ENCODE results near the gene CST11.
"Not testable (repeated sequence)": the region's sequence is repeated elsewhere in the genome, so short reads cannot be mapped to it uniquely, and the experiment has no call there.

Gene CST11, protein sequence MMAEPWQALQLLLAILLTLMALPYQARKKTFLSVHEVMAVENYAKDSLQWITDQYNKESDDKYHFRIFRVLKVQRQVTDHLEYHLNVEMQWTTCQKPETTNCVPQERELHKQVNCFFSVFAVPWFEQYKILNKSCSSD

DNA sequence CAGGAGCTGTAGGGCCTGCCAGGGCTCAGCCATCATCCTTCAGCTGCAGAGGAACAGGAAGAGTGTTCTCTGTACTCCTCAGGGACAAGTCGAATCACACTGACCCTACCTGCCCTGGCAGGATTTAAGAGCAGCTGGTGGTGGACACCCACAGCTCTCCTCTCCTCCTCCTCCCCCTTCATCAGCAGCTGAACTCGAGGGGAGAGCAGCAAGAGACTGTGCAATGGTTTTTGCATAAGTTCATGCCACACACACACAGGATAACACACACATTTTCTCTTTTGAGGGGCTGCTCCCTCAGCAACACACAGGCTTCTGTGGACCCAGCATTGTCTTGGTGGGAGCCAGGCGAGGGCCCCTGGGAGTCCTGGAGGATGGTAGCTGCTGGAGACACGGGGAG, at the start of gene CST11:
TSS of gene CST11 (minus strand) at position 101 of the 400 bp plus-strand sequence. CDS start at position 36, 65 bp downstream.
- DNase-seq, result no peak

DNA sequence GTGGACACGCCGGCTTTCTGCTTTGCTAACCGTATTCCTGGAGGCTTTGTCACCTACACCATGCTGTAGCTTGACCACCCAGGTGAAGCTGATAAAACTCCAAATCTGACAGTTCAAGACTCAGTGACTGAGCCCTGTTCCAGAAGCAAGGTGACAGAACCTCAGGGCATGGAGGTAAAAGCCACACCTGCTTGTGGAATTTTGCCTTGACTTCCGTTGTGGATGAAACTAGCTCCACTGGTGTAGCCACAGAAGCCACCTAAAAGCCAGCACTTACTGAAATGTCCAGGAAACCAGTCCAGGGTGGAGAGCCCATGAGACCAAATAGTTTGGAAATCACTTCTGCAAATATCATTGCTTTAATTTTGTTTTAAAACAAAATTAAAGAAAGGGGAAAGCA, 49.2 kb upstream of the CST11 start:
- DNase-seq, result no peak

DNA sequence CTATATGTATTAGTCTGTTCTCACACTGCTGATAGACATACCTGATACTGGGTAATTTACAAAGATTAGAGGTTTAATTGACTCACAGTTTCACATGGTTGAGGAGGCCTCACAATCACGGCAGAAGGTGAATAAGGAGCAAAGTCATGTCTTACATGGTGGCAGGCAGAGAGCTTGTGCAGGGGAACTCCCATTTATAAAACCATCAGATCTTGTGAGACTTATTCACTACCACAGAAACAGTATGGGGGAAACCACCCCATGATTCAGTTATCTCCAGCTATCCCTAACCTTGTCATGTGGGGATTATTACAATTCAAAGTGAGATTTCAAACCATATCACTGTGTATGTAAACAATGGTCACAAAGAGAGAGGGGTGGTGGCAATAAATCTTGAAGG, 44.9 kb upstream of the CST11 start:
- DNase-seq, result no peak

DNA sequence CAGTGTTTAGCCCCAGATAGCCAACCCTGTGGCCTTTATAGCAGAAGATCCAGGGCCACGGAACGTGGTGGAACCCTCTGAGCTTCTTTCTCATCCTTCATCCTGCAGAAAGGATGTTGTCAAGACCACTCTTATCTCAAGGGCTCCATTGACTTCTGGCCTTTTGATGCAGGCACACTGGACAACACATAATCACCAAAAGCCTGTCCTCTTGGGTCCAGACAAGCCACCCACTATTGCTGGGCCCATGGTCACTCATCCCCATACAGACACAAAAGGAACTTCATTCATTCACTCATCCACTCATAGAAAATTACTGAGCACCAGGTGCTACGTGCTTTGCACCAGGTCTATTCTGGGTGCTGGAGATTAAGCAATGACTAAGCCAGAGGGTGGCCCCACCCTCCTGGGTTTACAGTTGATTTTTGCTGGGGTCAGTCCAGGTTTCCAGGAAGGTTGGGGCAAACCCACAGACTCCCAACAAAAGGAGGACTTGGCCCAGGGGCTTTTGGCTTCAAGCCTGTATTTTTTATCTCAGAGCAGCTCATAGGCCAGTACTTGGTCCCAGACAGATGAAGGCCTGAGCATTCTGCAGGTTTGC, 40.6 kb upstream of the CST11 start:
- DNase-seq, result no peak

DNA sequence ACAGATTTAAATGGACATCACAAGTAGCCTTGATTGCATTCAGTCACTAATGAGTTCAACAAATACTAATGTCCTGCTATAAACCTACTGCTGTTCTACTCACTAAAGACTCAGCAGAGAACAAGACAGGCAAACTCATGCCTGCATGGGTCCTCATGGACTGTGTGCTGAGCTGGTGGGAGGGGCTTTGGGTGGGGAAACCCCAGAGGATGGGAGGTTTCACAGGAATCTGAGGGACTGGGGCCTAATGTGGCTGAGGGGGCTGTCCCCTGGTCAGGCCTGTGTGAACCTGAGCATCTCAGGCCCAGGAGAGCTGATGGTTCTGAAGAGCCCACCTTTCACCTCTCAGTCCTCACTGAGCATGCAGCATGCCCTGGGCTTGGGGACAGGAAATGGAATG, 39.6 kb upstream of the CST11 start:
- DNase-seq, result no peak

DNA sequence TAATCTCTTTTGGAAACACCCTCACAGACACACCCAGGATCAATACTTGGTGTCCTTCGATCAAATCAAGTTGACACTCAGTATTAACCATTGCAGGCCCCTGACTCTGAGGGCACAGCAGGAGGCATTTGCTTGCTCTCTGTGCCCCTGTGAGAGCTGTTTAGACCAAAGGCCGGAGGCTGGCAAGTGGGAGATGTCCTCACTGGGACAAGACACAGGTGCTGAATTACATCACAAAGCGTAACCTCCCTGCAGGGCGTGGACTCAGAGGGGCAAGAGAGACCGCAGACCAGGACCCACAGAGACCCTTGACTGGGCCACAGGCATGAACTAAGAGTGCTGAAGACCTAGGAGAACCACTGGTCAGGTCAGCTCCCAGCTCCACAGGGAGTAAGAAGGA, 38.1 kb upstream of the CST11 start, which contains the start of gene CST8:
TSS of gene CST8 (plus strand) at position 301 of the 400 bp plus-strand sequence. CDS start 551 bp downstream, outside the sequence.
- no peak for DNase-seq

DNA sequence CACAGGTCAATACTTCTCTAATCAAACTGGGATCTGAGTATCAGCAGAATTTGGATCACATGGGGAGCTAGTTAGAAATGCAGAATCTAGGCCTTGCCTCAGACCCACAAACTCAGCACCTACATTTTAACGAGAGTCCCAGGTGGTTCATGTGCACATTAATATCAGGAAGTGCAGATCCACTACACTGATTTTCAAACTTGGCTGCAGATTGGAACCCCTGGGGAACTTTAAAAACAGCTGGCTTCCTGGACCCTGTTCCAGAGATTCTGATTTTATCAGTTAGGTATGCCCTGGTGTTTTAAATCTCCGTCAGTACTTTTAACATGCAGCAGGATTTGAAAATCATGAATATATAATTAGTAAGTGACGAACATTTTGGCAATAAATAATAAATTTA, 36.3 kb upstream of the CST11 start:
- no peak for DNase-seq

DNA sequence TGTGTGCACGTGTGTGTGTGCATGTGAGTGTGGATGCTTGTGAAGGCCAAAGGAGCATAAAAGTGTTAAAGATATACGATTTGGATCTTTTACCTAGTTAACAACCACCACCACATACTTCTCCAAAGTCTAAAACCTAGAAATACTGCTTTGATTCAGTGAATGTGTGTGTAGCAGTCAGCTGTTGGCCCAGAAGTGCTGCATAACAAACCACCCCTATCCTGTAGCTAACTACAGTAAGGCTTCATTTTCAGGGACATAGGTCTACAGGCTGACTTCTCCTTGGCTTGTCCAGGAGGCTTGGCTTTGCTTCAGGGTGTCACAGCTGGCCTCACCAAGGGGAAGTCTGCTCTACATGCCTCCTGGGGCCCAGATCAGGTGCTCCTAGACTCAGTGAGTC, 35.8 kb upstream of the CST11 start:
- no peak for DNase-seq

DNA sequence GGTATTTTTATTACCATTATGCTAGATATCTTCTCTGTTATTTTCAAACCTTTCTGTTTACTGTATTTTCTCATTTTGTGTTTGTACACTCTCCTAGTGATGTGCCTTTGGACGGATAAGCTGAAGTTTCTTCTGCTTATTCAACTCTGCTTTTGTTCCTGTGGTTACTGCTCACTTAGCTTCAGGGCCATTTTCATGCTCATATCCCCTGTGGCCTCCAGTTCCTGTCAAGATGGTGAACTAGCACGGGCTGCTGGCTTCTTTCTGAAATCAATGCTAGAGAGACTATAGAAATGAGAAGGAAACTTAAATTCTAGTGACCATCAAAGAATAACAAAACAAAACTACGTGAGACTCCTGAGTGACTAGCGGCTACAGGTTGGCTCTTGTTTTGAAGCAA, 31.4 kb upstream of the CST11 start:
- no peak for DNase-seq

DNA sequence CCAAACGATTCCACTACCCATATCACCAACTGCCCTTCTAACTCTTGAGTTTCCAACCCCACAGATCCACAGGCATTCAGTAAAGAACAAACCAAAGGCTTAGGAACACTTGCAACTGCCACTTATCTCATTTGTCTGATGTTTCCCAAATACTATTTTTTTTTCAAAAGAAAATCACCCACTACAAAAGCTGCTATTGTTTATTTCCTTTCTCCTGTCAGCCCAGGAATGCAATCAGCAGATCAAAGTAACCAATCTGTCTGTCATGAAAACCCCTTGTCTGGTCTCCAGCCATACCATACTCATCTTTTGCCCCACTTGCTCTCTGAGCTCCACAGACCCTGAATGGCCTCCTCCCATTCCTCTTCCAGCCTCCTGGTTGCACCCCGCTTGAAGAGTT, 29.5 kb upstream of the CST11 start:
- DNase-seq, result no peak

DNA sequence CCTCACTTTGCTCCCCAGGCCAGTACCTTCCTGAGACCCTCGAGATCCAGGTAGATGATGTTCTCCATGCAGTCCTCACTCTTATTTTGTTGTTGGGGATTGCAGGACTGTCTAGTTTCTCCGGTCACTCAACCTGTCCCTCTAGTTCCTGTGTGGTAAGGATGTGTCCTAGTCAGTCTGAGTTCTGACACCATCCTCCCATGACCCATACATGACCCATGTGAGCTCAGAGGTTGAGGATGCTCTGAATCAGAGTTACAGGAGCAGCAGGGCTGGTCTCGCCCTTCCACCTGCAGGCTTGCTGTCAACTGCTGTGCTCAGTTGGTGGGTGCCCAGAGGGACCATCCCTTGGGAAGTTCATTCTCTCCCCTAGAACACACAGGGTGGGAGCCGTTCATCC, 26.4 kb upstream of the CST11 start:
- DNase-seq, result no peak

DNA sequence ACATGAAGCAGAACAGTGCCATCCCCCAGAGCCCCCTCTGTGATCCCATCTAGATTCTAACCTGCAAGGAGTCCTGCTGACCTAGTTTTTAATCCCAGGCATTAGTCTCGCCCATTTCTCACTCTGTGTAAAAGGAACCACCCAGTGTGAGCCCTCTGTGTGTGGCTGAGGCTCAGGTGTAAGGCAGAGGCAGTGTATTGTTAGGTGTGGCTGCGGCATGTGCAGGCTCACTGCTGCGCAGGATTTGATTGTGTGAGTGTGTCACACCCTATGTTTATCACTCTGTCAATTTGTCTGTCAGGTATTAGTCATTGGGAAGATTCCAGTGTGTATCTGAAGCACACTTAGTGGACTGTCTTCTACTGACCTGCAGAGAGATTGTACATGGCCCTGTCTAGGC, 24.5 kb upstream of the CST11 start:
- no peak for DNase-seq

DNA sequence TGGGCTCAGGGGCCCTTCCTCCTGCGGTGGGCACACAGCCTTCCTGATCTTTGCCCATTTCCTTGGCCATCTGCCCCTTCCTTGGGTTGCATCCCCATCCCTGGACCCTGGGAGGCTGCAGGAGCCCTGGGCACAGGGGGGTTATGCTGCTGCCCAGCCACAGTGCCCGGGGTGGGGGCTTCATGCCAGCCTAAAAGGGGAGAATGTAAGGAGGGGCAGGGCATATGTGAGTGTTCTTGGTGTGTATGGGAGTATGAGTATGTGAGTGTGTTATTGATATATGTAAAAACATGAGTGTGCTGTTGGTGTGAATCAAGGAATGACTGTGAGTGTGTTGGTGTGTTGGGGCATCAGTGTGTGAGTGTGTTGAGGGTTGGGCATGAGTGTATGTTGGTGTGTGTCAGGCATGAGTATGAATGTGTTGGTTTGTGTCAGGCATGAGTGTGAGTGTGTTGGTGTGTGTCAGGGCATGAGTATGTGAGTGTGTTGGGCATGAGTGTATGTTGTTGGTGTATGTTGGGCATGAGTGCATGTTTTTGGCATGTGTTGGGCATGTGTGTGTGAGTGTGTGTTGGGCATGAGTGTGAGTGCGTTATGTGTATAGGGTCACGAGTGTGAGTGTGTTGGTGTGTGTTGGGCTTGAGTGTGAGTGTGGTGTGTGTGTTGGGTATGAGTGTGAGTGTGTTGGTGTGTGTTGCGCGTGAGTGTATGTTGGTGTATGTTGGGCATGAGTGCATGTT, 23.5 kb upstream of the CST11 start:
- DNase-seq, result no peak

DNA sequence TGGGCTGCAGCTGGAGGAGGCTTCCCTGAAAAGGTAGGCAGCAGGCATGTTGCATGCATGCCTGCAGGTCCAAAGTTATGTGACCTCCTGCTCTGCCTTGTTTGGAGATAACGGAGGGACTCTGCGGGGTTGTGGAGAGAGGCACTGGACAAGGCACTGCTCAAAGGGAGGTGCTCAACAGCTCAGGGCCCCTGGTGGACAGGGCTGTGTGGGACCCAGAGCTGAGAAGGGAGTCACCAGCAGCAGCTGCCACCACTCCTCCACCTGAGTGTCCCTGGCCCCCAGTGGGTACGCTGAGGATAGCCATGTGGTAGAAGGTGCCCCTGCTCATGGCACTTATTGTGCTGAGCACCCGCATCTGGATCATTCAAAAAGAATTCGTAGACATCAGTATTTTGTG, 22.7 kb upstream of the CST11 start:
- DNase-seq, result no peak

DNA sequence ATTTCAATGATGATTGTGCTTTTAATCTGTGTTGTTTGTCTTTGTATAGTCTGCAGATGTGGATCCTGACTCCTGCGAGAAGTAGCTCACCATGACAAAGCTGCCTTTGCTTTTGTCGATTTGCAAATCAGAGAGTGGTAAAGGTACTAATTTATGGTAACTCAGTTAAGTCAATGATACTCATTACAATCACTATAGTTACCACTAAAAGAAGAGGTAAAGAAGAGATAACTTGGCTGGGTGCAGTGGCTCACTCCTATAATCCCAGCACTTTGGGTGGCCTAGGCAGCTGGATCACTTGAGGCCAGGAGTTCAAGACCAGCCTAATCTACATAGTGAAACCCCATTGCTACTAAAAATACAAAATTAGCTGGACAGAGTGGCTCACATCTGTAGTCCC, 20.6 kb upstream of the CST11 start:
- DNase-seq, result not testable (repeated sequence)

DNA sequence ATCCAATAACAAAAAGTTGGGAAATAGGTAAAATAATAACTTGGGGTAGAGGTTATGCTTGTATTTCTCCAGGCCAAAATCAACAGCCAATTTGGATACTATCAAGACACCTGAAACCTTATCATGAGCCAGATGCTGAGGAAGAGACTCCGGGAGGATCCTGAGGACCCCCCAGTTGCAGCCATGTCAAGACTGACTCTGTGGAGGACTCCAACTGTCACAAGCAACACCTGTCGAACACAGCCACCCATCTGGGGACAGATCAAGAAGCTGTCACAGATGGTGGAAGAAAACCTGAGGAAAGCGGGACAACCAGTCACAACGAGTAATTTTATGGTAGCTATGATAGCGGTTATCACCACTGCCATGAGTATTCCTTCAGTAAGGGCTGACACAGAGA, 19.6 kb upstream of the CST11 start:
- not testable (repeated sequence) for DNase-seq

DNA sequence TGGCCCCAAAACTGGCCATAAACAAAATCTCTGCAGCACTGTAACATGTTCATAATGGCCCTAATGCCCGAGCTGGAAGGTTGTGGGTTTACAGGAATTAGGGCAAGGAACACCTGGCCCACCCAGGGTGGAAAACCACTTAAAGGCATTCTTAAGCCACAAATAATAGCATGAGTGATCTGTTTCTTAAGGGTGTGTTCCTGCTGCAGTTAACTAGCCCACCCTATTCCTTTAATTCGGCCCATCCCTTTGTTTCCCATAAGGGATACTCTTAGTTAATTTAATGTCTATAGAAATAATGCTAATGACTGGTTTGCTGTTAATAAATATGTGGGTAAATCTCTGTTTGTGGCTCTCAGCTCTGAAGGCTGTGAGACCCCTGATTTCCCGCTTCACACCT, 14.3 kb upstream of the CST11 start:
- not testable (repeated sequence) for DNase-seq

DNA sequence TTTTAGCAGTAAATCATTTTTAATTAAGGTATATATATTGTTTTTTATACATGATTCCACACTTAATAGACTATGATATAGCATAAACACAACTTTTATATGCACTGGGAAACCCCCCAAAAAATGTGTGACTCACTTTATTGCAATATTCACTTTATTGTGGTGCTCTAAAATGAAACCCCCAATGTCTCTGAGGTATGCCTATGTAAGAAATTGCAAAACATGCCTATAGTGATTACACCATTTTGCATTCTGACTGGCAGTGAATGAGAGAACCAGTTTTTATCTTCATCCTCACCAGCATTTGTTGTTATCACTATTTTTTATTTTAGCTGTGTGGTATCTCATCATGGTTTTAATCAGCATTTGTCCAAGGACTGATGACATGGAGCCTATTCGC, 8.5 kb upstream of the CST11 start:
- no peak for DNase-seq

DNA sequence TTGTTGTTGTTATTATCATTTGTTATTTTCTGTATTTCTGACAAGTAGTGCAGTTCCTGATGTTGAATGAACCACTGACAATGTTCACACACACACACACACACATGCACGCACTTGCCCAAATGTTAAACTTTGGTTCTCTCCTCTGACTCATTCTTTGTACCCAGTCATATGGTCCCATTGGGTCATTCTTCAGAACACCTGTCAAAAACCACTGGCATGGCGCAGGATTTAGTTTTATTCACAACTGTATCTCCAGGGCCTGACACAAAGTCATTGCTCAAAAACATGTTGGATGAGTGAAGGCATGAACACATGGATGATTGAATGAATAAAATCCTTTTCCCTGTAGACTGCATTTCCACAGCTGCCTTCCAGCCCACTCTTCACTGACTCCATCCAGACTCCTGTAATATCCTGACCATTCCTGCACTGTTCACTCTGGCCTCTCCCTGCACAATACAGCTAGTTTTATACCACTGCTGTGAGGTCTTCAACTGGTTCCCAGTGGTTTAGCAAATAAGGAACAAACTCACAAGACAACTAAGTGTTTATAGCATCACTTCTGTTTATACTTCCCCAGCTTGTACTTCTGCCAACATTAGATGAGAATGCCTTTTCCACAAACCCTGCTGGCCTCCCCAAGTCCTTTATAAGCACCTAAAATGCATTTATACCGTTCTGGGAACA, 6.9 kb upstream of the CST11 start:
- no peak for DNase-seq

DNA sequence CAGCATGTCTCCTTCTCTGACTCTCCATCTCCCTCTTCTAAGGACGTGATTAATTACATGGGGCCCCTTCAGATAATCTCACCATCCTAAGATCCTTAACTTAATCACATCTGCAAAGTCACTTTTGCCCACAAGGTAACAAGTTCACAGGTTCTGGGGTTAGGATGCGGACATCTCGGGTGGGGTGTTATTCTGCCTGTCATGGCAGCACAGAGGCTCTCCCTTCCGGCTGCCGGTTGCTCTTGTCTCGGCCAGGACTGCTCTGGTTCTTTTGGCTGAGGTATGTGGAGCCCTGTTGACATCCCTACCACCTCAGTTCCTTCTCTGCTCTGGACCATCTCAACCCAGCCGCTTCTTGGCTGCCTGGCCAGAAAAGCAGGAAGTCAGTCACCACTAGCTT, 4.2 kb upstream of the CST11 start:
- no peak for DNase-seq

DNA sequence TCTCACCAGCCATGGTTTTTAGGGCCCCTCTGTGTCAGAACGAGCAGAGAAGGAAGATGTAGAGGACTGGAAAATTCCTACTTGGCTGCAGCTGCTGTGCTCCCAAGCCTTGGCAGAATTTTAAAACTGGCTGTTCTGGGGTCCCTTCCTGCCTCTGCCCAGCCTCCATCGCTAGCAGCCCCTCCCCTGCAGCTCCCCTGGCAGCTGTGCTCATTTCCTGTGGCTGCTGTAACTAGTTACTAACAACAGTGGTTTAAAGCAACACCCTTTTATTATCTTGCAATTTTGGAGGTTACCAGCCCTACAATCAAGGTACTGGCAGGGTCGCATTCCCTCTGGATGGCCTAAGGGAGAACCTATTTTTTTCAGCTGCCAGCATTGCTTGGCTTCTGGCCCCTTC, 3.7 kb upstream of the CST11 start:
- no peak for DNase-seq

DNA sequence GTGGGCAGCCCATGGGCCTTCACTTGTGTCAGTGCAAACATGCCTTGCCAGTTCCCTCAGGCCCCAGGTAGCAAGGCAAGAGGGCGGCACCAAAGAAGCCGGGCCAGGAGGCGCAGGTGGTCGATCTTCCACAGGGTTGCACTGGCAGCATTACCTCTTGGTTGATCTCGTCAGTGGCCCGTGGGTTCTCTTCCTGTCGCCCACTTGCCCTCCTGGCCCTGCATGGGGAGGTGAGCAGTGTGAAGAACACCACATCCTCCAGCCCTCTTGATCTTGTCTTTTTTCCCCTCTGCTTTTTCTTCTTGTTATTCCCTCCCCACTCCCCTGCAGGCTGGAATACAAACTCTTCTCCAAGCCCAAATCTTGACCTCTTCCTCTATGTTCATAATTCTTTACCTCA, 3.0 kb upstream of the CST11 start:
- no peak for DNase-seq

DNA sequence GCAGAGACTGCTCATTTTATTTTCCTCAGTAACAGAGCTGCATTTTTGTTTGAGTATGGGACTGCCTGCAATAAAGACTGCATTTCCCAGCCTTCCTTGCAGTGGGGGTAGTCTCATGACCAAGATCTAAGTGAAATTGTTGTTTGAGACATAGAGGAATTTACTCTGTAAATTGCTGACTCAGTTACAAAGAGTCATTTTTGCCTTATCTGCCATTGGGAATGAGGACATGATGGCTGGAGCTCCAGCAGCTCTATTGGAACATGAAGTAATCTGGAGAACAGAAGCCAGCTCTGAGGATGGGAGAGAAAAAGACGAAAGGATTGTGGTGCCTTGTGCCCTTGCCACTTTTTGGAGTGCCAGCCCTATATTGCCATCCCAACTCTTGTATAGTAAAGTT, 2.1 kb upstream of the CST11 start:
- DNase-seq, result no peak
